B cell (primary cell): ENCODE results near the gene STK40. TPM values are rescaled to one million over a fixed set of nuclear protein-coding genes. Genes with fewer than 3 reads are reported as not detected.

Experiments used
- ATAC-seq: fragments of 200-7000 bp; cut with Tn5 transposase; one replicate; pipeline ENCODE4 v1.10.0; 2021; ENCODE audit warnings: low read depth, mild to moderate bottlenecking, moderate number of reproducible peaks, moderate library complexity
- CTCF ChIA-PET: fragments of 350-600 bp; sonication (Branson Sonifier 250); formaldehyde crosslinking; loops from one replicate; lab custom pipeline; 2021; ENCODE audit warnings: antibody characterized with exemption, inconsistent platforms; lab: Charles Lee
- POLR2A ChIA-PET: fragments of 350-600 bp; sonication (Branson Sonifier 250); formaldehyde crosslinking; loops from one replicate; lab custom pipeline; 2021; ENCODE audit warnings: antibody characterized with exemption; lab: Charles Lee
- DNase-seq: peaks from one replicate; pipeline ENCODE4 v3.0.0; 2013
- H2AFZ ChIP-seq: 2 replicates; pipeline ENCODE4 v1.6.1; 2012; ENCODE audit warnings: mild to moderate bottlenecking, low read depth, low read length; ENCODE audit not compliant: insufficient read depth, poor library complexity, severe bottlenecking
- H3K27ac ChIP-seq, 2 donors: 1 replicate in 1 of 2; 2 replicates in 1 of 2; pipeline ENCODE4 v1.5.1; 2012 to 2013; ENCODE audit warnings: low read length in 2 of 2, mild to moderate bottlenecking in 2 of 2, moderate library complexity in 1 of 2
- H3K27me3 ChIP-seq, 4 experiments: fragments of 200-600 bp in 1 of 4; sonication (generic) in 1 of 4; replicated peaks in 1 of 4; 1 replicate in 2 of 4; 2 replicates in 2 of 4; pipeline versions ENCODE4 v1.6.1 to v1.7.0; 2013 to 2016; ENCODE audit warnings: low read length in 3 of 4, mild to moderate bottlenecking in 2 of 4, mixed read lengths in 1 of 4, moderate library complexity in 1 of 4; ENCODE audit not compliant: insufficient read depth in 4 of 4, control insufficient read depth in 3 of 4; ENCODE audit errors: control extremely low read depth in 1 of 4
- H3K36me3 ChIP-seq, 2 experiments: replicated peaks in 1 of 2; 1 replicate in 1 of 2; 2 replicates in 1 of 2; pipeline versions ENCODE4 v1.6.1 to v1.7.1; 2013; ENCODE audit warnings: low read length in 1 of 2; ENCODE audit not compliant: insufficient read depth in 2 of 2, control insufficient read depth in 1 of 2; ENCODE audit errors: control extremely low read depth in 1 of 2, extremely low read depth in 1 of 2
- H3K4me1 ChIP-seq, 2 donors: fragments of 200-600 bp in 1 of 2; sonication (generic) in 1 of 2; 1 replicate in 1 of 2; 2 replicates in 1 of 2; pipeline versions ENCODE4 v1.5.1 to v1.6.1; 2013 to 2017; ENCODE audit warnings: low read length in 2 of 2; ENCODE audit not compliant: control insufficient read depth in 2 of 2, insufficient read depth in 2 of 2
- H3K4me2 ChIP-seq: replicated peaks from 2 replicates; pipeline ENCODE3; 2012; ENCODE audit warnings: mild to moderate bottlenecking, low read depth, low read length; ENCODE audit not compliant: poor library complexity, severe bottlenecking
- H3K4me3 ChIP-seq, 5 experiments: fragments of 200-600 bp in 1 of 5; sonication (generic) in 1 of 5; 1 replicate in 3 of 5; 2 replicates in 2 of 5; pipeline versions ENCODE4 v1.5.1 to v1.7.0; 2011 to 2016; ENCODE audit warnings: low read length in 4 of 5, mild to moderate bottlenecking in 4 of 5, low read depth in 2 of 5, control low read depth in 1 of 5, moderate library complexity in 1 of 5; ENCODE audit not compliant: insufficient read depth in 1 of 5; ENCODE audit errors: control extremely low read depth in 1 of 5, extremely low read depth in 1 of 5
- H3K79me2 ChIP-seq: fragments of 200-600 bp; sonication (generic); one replicate; pipeline ENCODE4 v1.6.0; 2016; ENCODE audit warnings: low read length; ENCODE audit not compliant: control insufficient read depth, insufficient read depth
- H3K9ac ChIP-seq: fragments of 200-600 bp; sonication (generic); 2 replicates; pipeline ENCODE4 v1.6.1; 2017; ENCODE audit warnings: mild to moderate bottlenecking, low read length, moderate library complexity
- H3K9me3 ChIP-seq, 3 donors: one replicate each; pipeline versions ENCODE4 v1.6.1 to v1.7.1; 2013; ENCODE audit warnings: low read length in 2 of 3; ENCODE audit not compliant: control insufficient read depth in 2 of 3, insufficient read depth in 1 of 3; ENCODE audit errors: control extremely low read depth in 1 of 3
- H4K20me1 ChIP-seq: 2 replicates; pipeline ENCODE4 v1.6.0; 2012; ENCODE audit warnings: mild to moderate bottlenecking, low read length; ENCODE audit not compliant: insufficient read depth, control insufficient read depth, poor library complexity, severe bottlenecking
- H3K27ac Mint-ChIP-seq: one replicate; pipeline ENCODE4 v1.8.0; 2021; ENCODE audit warnings: mixed read lengths
- H3K27me3 Mint-ChIP-seq: one replicate; pipeline ENCODE4 v1.8.0; 2021; ENCODE audit warnings: mixed read lengths
- H3K4me1 Mint-ChIP-seq: one replicate; pipeline ENCODE4 v1.8.0; 2021; ENCODE audit warnings: mixed read lengths
- H3K4me3 Mint-ChIP-seq: one replicate; pipeline ENCODE4 v1.8.0; 2021; ENCODE audit warnings: mixed read lengths
- H3K9me3 Mint-ChIP-seq: one replicate; pipeline ENCODE4 v1.8.0; 2022; ENCODE audit warnings: mixed read lengths; ENCODE audit not compliant: insufficient read depth
- CTCF ChIP-seq: fragments of 200-600 bp; IDR thresholded peaks from one replicate; pipeline ENCODE4 v1.8.0; 2022; ENCODE audit warnings: antibody characterized with exemption, mild to moderate bottlenecking
- EZH2 ChIP-seq: IDR thresholded peaks from 2 replicates; pipeline ENCODE4 v1.6.1; 2012; ENCODE audit warnings: borderline replicate concordance, low read depth, mild to moderate bottlenecking, moderate library complexity, low read length; ENCODE audit not compliant: insufficient read depth, poor library complexity, severe bottlenecking
- WGBS: methylation state at CpG from one replicate; pipeline ENCODE4 v1.1.5; 2013; ENCODE audit warnings: missing lambda C conversion rate; ENCODE audit not compliant: insufficient coverage; 5-methylcytosine and 5-hydroxymethylcytosine counted together
- intact Hi-C: fragments of 100-400 bp; cut with micrococcal nuclease; formaldehyde crosslinking; loops from one replicate; pipeline ENCODE4 v1.10.0; 2022
- polyA plus RNA-seq: library from polyadenylated mRNA; depleted of rRNA; stranded (reverse); fragments of >200 nt; gene quantifications from 2 replicates; pipeline ENCODE4 v1.2.3, GENCODE V29; 2012
- total RNA-seq, 2 donors: library from RNA; stranded (reverse); fragments of 120-200 nt in 1 of 2; gene quantifications; 1 replicate in 1 of 2; 2 replicates in 1 of 2; pipeline versions ENCODE4 v1.2.3 to v1.2.4, GENCODE V29; 2013 to 2022

The STK40 gene
- total and polyA plus RNA-seq, 2 donors (not counting 1 experiment from before 2014, with no cell fraction given), result 53.1 to 69.1 TPM

GRCh38 chr1:36300526-36300925 lies 85.2 kb downstream of the STK40 start:
- DNase-seq (no peak), ATAC-seq (no peak)
- Mint-ChIP-seq H3K27me3 (no peaks in the 10 kb centered on the region), H3K4me1 (peaks cover 23% of the 10 kb centered on the region), H3K27ac (peak overlapping the region; percentile 8), H3K9me3 (no peaks in the 10 kb centered on the region), H3K4me3 (no peak overlapping the region)
- Histone ChIP-seq H2AFZ (no peak overlapping the region), H4K20me1 (peaks cover 26% of the 10 kb centered on the region), H3K9me3 (no peaks in the 10 kb centered on the region), H3K79me2 (no peaks in the 10 kb centered on the region), H3K4me3 (no peak overlapping the region), H3K4me1 (peaks cover 0 to 15% of the 10 kb centered on the region in 2 donors), H3K9ac (no peak overlapping the region), H3K4me2 (no peak overlapping the region), H3K27ac (no peak overlapping the region), H3K27me3 (no peaks in the 10 kb centered on the region), H3K36me3 (peaks cover 4 to 82% of the 10 kb centered on the region in 2 experiments)
- ChIA-PET POLR2A (no interaction called here), CTCF (interaction anchor here (0.6 to 2.3 kb wide), 12 partner anchors 9 to 181 kb away, joined by 3 to 10 read pairs (median 4); partner anchors contain the start of genes THRAP3 and TRAPPC3)
- no CpG with 5 or more reads among the region's 1 CpG for WGBS
- TF ChIP-seq CTCF, result no peak
- no peak for TF ChIP-seq EZH2
- intact Hi-C loops, result no loop called here

DNA sequence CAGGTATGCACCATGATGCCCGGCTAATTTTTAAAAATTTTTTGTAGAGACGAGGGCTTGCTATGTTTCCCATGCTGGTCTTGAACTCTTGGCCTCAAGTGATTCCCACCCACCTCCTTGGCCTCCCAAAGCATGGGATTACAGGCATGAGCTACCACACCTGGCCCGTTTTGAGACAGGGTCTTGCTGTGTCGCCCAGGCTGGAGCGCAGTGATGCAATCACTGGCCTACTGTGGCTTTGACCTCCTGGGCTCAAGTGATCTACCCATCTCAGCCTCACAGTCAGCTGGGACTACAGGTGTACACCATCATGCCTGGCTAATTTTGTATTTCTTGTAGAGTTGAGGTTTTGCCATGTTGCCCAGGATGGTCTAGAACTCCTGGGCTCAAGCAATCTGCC lies 87.1 kb downstream of the STK40 start:
- Histone ChIP-seq H2AFZ (no peak overlapping the region), H3K27ac (no peak overlapping the region), H3K27me3 (no peaks in the 10 kb centered on the region), H3K4me1 (no peaks in the 10 kb centered on the region), H3K9me3 (no peaks in the 10 kb centered on the region), H4K20me1 (peaks cover 15% of the 10 kb centered on the region), H3K4me3 (no peak overlapping the region), H3K9ac (no peak overlapping the region), H3K79me2 (no peaks in the 10 kb centered on the region), H3K36me3 (peaks cover 6 to 88% of the 10 kb centered on the region in 2 experiments), H3K4me2 (no peak overlapping the region)
- TF ChIP-seq EZH2, result no peak
- TF ChIP-seq CTCF, result no peak
- ATAC-seq (no peak), DNase-seq (no peak)
- H3K9me3 Mint-ChIP-seq, result no peaks in the 10 kb centered on the region
- 100% methylated on average over 4 of the region's 5 CpGs for WGBS
- no peak overlapping the region for H3K4me3 Mint-ChIP-seq
- POLR2A ChIA-PET, result interaction anchor here (0.6 to 0.7 kb wide), 2 partner anchors 27 to 1314 kb away, joined by 3 to 4 read pairs; no protein-coding TSS in a partner anchor
- intact Hi-C loops, result no loop called here
- no peak overlapping the region for H3K27ac Mint-ChIP-seq
- CTCF ChIA-PET, result no interaction called here
- no peaks in the 10 kb centered on the region for H3K27me3 Mint-ChIP-seq
- peaks cover 8% of the 10 kb centered on the region for H3K4me1 Mint-ChIP-seq
